Effector CD4-positive, alpha-beta T cell (primary cell): Measurements from ENCODE around the gene SPACDR.
A peak's percentile ranks its signal among the peaks of the same experiment; 100 is the strongest.
"Not testable (repeated sequence)": the region's sequence is repeated elsewhere in the genome, so short reads cannot be mapped to it uniquely, and the experiment has no call there.

Source experiments
- DNase-seq: peaks from one replicate; pipeline ENCODE4 v3.0.0-alpha.2; 2020
- total RNA-seq: gene quantifications from one replicate; lab custom pipeline; 2026; lab: John Stamatoyannopoulos, UW

Gene SPACDR, protein sequence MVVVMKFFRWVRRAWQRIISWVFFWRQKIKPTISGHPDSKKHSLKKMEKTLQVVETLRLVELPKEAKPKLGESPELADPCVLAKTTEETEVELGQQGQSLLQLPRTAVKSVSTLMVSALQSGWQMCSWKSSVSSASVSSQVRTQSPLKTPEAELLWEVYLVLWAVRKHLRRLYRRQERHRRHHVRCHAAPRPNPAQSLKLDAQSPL
- 0.75 reads per million for total RNA-seq

DNA sequence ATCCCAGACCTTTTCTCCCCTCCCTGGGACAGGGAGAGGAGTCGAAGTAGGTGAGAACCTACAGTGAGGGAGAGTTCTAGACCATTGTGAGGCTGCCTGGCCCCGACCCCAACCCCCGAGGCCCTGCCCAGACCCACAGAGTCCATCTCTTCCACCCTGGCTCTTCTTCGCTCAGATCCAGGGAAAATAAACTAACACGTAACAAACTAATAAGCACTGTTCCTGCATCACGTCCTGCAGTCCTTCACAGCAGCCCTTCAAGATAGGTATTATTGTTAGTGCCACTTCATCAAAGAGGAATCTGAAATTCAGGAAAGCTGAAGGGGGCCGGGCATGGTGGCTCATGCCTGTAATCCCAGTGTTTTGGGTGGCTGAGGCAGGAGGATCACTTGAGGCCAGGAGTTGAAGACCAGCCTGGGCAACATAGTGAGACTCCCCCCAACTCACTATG, at the start of gene SPACDR:
SPACDR (minus strand) TSS at position 51 of the 451 bp plus-strand sequence. CDS start 235 bp downstream, outside the sequence.
- no peak for DNase-seq

DNA sequence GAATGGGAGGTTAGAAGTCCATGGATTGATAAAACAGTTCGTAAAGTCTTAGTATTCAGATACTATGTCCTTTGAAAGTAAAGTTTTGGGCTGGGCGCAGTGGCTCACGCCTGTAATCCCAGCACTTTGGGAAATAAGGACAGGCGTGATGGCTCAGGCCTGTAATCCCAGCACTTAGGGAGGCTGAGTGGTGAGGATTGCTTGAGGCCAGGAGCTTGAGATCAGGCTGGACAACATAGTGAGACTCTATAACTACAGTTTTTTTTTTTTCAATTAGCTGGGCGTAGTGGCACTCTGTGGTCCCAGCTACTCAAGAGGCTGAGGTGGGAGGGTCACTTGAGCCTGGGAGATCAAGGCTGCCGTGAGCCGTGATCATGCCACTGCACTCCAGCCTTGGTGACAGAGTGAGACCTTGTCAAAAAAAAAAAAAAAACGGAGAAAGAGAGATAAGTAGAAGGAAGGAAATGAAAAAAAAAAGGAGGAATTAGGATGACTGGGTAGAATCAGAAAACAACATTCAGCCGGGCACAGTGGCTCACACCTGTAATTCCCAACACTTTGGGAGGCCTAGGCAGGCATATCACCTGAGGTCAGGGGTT, 49.3 kb upstream of the SPACDR start:
- DNase-seq, result no peak

DNA sequence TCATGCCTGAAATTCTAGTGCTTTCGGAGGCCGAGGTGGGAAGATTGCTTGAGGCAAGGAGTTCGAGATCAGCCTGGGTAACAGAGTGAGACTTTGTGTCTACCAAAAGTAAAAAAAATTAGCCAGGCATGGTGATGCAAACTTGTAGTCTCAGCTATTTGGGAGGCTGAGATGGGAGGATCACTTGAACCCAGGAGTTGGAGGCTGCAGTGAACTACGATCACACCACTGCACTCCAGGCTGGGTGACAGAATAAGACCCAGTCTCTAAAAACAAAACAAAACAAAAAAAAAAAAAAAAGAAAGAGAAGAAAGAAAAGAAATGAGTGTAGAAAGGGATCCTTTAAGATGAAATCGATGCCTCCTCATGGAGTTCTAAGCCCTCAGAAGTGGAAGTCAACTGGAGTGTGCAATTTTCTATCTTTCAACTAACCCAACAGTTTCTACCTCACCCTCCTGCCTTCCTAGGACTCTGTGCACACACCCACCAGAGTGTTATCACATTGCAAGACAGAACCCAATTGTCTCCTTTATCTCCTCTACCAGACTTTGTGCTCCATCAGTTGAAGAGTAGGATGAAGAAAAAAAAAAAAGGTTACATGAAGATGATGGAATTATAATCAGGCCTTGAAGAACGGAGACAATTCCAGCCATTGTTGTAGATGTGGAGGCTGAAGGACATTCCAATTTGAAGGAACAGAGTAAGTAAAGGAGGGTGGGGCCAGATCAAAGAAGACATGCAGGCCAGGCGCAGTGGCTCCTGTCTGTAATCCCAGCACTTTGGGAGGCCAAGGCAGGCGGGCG, 46.6 kb upstream of the SPACDR start:
- DNase-seq, result no peak

DNA sequence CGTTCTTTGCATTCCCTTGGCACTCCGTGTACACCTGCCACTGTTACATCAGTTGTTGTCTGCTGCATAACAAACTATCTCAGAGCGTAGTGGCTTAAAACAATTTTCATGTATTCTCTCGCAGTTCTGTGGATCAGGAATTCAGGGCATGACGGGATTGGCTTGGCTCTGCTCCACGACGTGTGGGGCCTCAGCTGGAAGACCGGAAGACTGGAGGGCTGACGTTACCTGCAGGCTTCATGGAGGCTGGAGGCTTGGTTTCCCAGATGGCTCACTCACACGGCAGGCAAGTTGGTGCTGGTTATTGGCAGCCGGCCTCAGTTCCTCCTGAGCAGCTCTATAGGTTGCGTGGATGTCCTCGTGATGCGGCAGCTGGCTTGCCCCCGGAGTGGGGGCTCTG, 45.2 kb upstream of the SPACDR start:
- no peak for DNase-seq

DNA sequence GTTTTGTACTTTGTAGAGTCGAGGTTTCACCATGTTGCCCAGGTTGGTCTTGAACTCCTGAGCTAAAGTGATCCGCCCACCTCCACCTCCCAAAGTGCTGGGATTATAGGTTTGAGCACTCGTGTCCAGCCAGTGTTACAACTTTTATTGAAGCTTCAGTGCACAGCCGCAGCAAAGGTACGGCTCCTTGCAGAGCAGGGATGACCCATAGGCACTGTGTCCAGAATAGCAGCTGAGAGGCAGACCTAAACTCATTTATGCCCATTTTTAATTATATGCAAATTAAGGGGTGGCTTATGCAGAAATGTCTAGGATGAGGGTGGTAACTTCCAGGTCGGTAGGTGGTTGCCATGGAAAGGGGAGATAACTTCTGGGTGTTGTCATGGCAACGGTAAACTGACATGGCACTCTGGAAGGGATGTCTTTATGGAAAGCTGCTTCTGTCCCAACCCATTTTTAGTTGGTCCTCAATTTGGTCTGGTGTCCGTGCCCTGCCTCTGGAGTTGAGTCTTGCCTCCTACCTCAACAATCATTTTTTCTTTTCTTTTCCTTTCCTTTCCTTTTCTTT, 42.4 kb upstream of the SPACDR start:
- no peak for DNase-seq

DNA sequence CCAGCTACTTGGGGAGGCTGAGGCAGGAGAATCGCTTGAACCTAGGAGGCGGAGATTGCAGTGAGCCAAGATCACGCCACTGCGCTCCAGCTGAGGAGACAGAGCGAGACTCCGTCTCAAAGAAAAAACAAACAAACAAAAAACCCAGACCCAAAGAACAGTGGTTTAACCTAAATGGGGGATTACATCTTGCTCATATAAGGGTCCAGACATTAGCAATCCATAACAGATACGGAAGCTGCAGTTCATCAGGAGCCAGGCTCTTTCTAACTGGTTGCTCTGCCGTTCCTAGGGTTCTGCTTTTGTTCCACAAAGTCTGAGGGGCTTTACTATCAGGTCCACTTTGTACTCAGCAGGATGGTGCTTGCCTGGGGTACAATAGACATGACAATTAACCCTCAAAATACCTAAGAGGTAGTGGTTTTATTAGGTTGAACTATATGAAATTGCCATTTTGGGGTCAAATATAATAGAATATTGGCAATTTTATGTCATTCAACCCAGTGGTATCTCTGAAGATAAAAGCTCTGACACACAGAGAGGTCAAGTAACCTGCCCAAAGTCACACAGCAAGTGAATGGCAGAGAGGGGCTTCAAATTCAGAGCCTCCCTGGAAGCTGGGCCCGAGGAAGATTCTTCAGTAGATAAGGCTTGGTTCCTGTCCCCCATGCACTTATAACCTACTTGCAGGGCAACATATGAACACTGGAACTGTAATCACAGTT, 41.0 kb upstream of the SPACDR start:
- no peak for DNase-seq

DNA sequence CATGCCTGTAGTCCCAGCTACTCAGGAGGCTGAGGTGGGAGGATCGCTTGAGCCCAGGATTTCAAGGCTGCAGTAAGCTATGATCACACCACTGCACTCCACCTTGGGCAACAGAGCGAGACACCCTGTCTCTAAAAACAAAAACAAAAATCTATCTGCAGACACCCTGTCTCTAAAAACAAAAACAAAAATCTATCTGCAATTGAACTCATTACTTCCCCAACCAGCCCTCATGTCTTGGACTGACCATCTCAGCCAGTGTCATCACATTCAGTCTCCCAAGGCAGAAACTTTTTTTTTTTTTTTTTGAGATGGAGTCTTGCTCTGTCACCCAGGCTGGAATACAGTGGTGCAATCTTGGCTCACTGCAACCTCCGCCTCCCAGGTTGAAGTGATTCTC, 40.0 kb upstream of the SPACDR start:
- not testable (repeated sequence) for DNase-seq

DNA sequence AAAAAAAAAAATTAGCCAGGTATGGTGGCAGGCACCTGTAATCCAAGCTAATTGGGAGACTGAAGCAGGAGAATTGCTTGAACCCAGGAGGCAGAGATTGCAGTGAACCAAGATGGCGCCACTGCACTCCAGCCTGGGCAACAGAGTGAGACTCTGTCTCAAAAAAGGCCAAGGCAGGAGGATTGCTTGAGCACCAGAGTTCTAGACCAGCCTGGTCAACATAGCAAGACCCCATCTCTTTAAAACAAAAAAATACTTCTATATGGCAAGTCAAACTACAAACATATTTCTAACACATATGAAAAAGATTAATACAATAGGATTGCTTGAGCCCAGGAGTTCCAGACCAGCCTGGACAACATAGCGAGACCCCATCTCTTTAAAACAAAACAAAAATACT, 36.7 kb upstream of the SPACDR start:
- not testable (repeated sequence) for DNase-seq

DNA sequence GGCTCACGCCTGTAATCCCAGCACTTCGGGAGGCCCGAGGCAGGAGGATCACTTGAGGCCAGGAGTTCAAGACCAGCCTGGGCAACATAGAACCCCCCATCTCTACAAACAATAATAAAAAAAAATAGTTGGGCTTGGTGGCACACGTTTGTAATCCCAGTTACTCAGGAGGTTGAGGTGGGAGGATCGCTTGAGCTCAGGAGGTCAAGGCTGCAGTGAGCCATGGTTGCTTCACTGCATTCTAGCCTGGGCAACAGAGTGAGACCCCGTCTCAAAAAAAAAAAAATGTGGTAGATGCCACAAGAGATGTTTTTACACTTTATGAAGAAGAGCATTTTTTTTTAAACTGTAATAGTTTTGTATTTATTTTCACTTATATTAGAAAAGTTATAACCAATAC, 32.4 kb upstream of the SPACDR start:
- no peak for DNase-seq

DNA sequence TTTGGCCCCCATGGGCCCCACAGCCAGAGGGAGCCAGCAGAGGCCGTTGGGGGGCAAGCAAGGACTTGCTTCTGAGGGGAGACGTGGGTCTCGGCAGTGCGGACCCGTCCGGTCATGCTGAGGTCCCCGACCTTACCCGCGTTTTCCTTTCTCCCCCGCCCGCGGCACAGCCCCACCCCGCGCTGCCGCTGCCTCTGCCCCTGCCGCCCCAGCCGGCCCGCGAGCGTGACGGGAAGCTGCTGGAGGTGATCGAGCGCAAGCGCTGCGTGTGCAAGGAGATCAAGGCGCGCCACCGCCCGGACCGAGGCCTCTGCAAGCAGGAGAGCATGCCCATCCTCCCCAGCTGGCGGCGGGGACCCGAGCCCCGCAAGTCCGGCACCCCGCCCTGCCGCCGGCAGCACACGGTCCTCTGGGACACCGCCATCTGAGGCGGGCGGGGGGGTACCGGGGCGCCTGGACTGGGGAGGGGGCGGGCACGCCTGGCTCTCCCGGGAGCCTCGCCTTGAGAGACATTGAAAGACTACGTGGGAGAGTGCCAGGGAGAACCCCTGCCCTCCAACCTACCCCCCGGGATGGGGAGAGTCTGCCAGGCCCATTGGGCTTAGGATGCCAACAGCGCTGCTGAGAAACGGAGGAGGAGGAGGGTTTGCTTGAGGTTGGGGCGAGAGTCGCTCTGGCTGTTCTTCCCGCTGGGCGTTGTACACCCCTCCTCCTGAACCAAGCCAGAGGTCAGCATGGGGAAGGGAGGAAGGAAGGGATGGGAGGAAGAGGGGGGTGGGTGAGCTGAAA, 29.6 kb upstream of the SPACDR start:
- peak; percentile 47 for DNase-seq

DNA sequence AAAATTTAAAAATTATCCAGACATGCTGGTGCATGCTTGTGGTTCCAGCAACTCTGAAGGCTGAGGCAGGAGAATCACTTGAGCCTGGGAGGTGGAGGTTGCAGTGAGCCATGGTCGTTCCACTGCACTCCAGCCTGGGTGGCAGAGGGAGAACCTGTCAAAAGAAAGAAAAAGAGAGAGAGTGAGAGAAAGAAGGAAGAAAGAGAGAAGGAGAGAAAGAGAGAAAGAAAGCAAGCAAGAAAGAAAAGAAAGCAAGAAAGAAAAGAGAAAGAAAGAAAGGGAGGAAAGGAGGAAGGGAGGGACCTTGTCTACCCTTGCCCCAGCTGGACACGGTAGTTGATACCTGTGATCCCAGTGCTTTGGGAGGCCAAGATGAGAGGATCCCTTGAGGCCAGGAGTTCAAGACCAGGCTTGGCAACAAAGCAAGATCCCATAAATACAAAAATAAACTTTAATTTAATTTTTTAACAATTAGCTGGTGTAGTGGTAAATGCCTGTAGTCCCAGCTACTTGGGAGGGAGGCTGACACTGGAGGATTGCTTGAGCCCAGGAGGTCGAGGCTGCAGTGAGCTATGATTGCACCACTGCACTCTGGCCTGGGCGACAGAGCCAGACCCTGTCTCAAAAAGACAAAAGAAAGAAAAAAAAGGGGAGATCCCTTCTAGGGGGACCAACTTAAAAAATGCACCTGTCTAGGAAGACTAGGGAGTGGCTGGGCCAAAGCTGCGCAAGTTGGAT, 28.8 kb upstream of the SPACDR start:
- no peak for DNase-seq

DNA sequence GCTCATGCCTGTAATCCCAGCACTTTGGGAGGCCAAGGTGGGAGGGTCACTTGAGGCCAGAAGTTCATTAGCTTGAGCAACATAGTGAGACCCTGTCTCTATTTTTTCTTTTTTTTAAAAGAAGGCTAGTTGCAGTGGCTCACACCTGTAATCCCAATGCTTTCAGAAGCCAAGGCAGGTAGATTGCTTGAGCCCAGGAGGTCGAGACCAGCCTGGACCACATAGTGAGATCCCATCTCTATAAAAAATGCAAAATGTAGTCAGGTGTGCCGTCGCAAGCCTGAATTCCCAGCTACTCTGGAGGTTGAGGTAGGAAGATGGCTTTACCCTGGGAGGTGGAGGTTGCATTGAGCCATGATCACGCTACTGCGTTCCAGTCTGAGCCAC, 27.1 kb upstream of the SPACDR start:
- no peak for DNase-seq

DNA sequence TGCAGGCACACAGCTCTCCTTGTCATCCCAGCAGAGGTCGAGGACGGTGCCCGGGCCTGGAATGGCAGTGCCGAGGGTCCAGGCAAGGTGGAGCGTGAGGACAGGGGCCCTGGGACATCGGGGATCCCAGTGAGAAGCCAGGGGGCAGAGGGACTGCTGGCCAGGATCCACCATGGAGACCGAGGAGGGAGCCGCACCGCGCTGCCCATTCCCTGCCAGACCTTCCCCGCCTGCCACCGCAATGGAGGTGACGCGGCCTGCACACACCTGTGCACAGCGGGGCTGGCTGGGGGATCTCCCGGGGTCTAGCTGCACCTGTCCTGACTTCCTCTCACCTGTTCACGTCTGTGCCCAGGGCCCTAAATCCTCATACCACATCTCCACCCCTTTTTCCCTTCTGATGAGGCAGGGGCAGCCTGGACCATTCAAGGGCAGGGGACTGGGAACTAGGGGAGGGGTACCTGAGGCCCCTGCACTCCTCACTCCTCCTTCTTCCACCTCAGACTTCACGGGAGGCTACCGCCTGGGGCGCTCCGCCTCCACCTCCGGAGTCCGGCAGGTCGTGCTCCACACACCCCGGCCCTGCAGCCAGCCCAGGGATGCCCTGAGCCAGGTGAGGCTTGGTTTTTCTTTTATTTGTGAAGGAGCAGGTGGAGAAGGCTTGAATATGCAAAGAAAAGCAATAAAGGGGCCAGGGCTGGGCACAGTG, 26.6 kb upstream of the SPACDR start:
- DNase-seq, result no peak

DNA sequence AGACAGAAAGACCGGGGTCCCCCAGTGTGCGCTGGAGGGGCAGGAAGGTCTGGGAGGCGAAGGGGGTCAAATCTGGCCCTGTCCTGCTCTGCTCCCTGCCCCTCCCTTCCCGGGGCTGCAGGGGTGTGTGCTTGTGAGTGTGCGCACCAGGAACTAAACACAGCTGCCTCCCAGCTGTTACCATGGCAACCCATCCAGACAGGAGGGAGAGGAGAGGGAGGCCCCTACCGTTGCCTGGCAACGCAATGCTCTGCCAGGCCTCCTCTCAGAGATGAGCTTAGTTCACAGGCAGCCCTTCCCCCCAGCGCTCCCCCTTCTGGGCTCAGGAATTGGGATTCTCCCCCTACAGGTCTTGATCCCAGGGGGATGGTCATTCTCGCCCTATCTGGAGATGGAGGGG, 25.8 kb upstream of the SPACDR start:
- DNase-seq, result no peak

DNA sequence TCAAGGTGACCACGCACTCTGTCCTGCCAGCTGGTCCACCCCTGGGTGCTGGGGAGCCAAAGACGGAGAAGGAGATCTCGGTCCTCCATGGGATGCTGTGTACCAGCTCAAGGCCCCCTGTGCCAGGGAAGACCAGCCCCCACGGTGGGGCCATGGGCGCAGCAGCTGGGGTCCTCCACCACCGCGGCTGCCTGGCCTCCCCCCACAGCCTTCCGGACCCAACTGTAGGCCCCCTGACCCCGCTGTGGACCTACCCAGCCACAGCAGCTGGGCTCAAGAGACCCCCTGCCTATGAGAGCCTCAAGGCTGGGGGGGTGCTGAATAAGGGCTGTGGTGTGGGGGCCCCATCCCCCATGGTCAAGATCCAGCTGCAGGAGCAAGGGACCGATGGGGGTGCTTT, 25.1 kb upstream of the SPACDR start:
- no peak for DNase-seq

DNA sequence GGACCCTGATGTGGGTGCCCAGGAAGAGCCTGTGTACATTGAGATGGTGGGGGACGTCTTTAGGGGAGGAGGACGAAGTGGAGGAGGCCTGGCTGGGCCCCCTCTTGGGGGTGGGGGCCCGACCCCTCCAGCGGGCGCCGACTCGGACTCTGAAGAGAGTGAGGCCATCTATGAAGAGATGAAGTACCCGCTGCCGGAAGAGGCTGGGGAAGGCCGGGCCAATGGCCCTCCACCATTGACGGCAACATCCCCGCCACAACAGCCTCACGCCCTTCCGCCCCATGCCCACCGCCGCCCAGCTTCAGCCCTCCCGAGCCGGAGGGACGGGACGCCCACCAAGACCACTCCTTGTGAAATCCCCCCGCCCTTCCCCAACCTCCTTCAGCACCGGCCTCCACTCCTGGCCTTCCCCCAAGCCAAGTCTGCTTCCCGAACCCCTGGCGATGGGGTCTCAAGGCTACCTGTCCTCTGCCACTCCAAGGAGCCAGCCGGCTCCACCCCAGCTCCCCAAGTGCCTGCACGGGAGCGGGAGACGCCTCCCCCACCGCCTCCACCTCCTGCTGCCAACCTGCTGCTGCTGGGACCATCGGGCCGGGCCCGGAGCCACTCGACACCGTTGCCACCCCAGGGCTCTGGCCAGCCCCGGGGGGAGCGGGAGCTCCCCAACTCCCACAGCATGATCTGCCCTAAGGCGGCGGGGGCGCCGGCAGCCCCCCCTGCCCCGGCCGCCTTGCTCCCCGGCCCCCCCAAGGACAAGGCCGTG, 24.5 kb upstream of the SPACDR start:
- no peak for DNase-seq

DNA sequence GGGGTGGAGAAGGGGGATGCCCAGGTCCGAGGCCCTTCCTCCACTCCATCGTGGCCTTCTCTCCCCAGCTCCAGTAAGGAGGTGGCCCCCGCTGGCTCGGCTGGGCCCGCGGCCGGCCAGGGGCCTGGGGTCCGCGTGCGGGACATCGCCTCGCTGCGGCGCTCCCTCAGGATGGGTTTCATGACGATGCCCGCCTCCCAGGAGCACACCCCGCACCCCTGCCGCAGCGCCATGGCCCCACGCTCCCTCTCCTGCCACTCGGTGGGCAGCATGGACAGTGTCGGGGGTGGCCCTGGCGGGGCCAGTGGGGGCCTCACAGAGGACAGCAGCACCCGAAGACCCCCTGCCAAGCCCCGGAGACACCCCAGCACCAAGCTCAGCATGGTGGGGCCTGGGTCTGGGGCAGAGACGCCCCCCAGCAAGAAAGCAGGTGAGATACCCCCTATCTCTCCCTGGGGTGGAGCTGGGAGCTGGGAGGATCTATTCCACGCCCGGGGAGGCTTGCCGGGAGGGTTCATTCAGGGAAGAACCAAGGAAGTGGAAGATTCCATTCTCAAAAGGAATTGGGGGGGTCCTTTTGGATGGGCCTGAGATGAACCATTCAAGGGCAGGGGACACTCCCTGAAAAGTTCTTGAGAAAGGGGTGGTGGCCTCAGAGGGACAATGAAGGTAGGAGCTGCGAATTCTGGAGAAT, 22.8 kb upstream of the SPACDR start:
- no peak for DNase-seq

DNA sequence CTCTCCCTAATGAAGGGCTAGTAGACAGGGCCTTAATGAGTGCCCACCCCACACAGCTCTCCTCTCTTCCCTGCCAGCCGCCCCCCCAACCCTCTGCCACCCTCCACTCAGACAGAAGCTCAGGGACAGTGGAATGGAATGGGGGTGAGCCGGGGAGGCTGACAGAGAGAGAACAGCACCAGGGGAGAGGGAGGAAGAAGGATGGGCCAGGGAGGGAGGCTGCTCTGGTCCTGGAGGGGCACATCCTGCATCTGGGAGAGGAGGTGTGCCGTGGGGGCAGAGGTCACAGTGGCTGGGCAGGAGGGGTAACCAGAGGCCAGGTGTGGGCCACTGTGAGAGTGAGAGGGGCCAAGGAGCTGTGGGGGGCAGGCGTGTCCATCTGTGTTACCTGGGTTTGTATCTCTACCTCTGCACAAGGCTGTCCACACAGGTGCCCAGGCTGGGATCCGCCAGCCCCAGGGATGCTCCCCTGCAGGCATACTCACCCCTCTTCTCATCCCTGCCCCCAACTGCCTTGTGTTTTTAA, 22.1 kb upstream of the SPACDR start:
- DNase-seq, result no peak

DNA sequence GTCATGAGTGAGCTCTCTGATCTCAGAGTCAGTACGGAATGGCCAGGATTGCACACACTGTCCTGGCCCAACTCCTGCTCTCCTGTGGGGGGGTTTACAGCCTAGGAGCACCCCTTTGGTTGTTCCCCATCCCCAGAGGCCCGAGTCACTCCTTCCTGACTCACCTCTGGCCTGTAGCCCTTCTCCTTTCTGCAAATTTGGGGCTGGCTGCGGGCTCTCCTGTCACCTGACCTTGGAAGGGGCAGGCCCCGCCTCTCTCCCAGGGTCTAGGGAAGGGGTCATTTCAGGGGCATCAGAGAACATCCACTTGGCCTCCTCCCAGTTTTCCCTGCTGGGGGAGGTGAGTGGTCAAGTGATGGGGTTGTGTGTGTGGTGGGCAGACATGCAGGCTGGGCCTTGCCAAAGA, 21.4 kb upstream of the SPACDR start:
- no peak for DNase-seq
